Stimulated activated CD4-positive, alpha-beta T cell treated with anti-CD3 and anti-CD28 coated beads, Interleukin-1b, Interleukin-23, amount 100 ng/mL, for 4 hours (primary cell): ENCODE data around the gene SNX10.
A peak's percentile ranks its signal among the peaks of the same experiment; 100 is the strongest.

Experiments
- DNase-seq, 2 donors: peaks; one replicate each; pipeline ENCODE4 v3.0.0-alpha.2; 2020; ENCODE audit warnings: low read depth in 2 of 2

The SNX10 gene

GRCh38 chr7:26334166-26334859 lies 42.7 kb downstream of the SNX10 start:
- no peak for DNase-seq

- DNase-seq, result no peak
Measured at GRCh38 chr7:26337232-26337865, 45.7 kb downstream of the SNX10 start.

- no peak for DNase-seq
Measured at GRCh38 chr7:26340476-26341018, 48.9 kb downstream of the SNX10 start.

GRCh38 chr7:26343320-26343832 lies 51.7 kb downstream of the SNX10 start:
- DNase-seq, result no peak

GRCh38 chr7:26343837-26344236 lies 52.2 kb downstream of the SNX10 start:
- DNase-seq, result no peak

- no peak for DNase-seq
Measured at GRCh38 chr7:26345202-26345601, 53.5 kb downstream of the SNX10 start.

- no peak for DNase-seq
Measured at GRCh38 chr7:26345837-26346236, 54.2 kb downstream of the SNX10 start.

GRCh38 chr7:26346611-26347203 lies 55.0 kb downstream of the SNX10 start:
- DNase-seq, result no peak

GRCh38 chr7:26348234-26348851 lies 56.7 kb downstream of the SNX10 start:
- no peak for DNase-seq

- DNase-seq, result no peak
Measured at GRCh38 chr7:26349005-26349915, 57.6 kb downstream of the SNX10 start.

GRCh38 chr7:26351171-26351570 lies 59.5 kb downstream of the SNX10 start:
- DNase-seq, result no peak

GRCh38 chr7:26356229-26356628 lies 64.6 kb downstream of the SNX10 start:
- DNase-seq, result no peak

GRCh38 chr7:26356929-26357798 lies 65.5 kb downstream of the SNX10 start:
- DNase-seq, result no peak

- no peak for DNase-seq
Measured at GRCh38 chr7:26357799-26358151, 66.1 kb downstream of the SNX10 start.

- DNase-seq, result no peak
Measured at GRCh38 chr7:26360650-26361049, 69.0 kb downstream of the SNX10 start.

GRCh38 chr7:26361637-26362036 lies 70.0 kb downstream of the SNX10 start:
- DNase-seq, result no peak

GRCh38 chr7:26363465-26363864 lies 71.8 kb downstream of the SNX10 start:
- DNase-seq, result no peak

GRCh38 chr7:26365077-26365900 lies 73.6 kb downstream of the SNX10 start:
- DNase-seq, result peak in 1 of 2 donors; percentile 48

- DNase-seq, result no peak
Measured at GRCh38 chr7:26365901-26366275, 74.2 kb downstream of the SNX10 start.
